ENCODE measurements around the gene MUC5AC. TPM values are rescaled to one million over a fixed set of nuclear protein-coding genes. Genes with fewer than 3 reads are reported as not detected.

Gene MUC5AC
- total RNA-seq, 1 experiment from 2014 or later, result 51.2 TPM

DNA sequence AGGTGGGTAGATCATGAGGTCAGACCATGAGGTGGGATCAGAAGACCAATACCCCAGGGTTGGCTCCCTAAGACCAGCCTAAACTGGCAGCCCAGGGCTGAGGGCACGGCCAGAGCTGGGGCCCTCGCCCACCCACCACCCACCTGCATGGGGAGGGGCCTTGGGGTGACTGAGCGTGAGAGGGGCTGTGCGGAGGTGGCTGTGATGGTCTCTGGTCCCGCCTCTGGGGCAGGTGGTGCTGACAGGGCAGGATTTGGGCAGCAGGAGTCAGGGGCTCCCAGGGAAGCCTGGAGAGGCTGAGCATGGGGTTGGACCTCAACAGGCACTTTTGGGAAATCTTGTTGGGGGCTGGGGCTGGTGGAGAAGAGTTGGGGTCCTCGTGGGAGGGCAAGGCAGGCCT, 39.8 kb upstream of the MUC5AC start:
- Mint-ChIP-seq H3K36me3 (ENCODE audit: insufficient read depth, unreplicated experiment) (no peaks in the 10 kb centered on the region), H3K27ac (ENCODE audit: unreplicated experiment) (no peak overlapping the region), H3K9me3 (ENCODE audit: low read depth, unreplicated experiment) (no peaks in the 10 kb centered on the region), H3K4me3 (ENCODE audit: low read depth, unreplicated experiment) (no peak overlapping the region), H3K4me1 (ENCODE audit: low read depth, unreplicated experiment) (peaks cover 10% of the 10 kb centered on the region), H3K27me3 (ENCODE audit: unreplicated experiment) (peaks cover 8% of the 10 kb centered on the region)
- intact Hi-C loops (cut with micrococcal nuclease; ENCODE audit: unreplicated experiment), result loop anchor here (10.0 kb wide), 1 partner anchor 87 kb away; no protein-coding TSS in a partner anchor
- TF ChIP-seq, protein P1, sequence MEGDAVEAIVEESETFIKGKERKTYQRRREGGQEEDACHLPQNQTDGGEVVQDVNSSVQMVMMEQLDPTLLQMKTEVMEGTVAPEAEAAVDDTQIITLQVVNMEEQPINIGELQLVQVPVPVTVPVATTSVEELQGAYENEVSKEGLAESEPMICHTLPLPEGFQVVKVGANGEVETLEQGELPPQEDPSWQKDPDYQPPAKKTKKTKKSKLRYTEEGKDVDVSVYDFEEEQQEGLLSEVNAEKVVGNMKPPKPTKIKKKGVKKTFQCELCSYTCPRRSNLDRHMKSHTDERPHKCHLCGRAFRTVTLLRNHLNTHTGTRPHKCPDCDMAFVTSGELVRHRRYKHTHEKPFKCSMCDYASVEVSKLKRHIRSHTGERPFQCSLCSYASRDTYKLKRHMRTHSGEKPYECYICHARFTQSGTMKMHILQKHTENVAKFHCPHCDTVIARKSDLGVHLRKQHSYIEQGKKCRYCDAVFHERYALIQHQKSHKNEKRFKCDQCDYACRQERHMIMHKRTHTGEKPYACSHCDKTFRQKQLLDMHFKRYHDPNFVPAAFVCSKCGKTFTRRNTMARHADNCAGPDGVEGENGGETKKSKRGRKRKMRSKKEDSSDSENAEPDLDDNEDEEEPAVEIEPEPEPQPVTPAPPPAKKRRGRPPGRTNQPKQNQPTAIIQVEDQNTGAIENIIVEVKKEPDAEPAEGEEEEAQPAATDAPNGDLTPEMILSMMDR (IDR thresholded peaks at IDR 0.05; ENCODE audit: unreplicated experiment), result no peak
- no peak for DNase-seq
- BruUV-seq (replicated peaks), result no TSS peak
- CTCF ChIA-PET, result interaction anchor here (1.1 kb wide), 1 partner anchor 11 kb away, joined by 3 read pairs; no protein-coding TSS in a partner anchor

DNA sequence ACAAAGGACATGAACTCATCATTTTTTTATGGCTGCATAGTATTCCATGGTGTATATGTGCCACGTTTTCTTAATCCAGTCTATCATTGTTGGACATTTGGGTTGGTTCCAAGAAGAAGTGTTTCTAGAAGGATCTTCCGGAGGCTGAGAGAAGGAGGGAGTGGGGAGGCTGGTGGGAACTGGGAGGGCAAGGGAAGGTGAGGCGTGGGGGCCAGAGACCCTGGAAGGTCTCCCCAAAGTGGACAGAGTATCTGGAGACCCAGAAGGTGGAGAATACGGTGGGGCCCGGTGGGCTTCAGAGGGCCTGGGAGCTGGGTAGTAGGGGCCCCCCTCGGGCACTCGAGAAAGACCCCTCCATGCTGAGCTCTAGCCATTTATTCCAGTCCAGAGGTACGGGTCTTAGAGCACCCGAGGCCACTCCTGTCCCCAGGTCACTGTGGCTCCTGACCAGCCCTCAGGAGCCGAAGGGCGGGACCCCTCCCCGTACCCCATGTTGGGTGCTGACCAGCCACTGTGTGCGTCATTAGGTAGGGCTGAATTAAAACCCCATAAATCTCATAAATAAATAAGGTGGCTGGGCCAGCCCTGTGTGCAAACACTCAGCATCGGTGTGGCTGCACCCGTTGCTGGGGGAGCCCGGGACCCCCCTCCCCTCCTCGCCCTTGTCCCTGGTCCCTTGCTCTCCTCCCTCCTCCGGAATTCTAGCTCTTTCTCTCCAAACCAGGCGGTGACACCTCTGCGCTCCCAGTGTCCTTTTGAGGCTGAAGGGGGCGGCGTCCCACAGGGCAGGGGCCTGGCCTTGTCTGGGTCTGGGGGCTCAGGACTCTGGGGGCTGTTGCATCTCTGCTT, 38.8 kb upstream of the MUC5AC start:
- no TSS peak for BruUV-seq (replicated peaks)
- CTCF ChIA-PET, result no interaction called here
- Mint-ChIP-seq H3K4me1 (ENCODE audit: low read depth, unreplicated experiment) (peaks cover 10% of the 10 kb centered on the region), H3K27ac (ENCODE audit: unreplicated experiment) (no peak overlapping the region), H3K27me3 (ENCODE audit: unreplicated experiment) (peaks cover 18% of the 10 kb centered on the region), H3K4me3 (ENCODE audit: low read depth, unreplicated experiment) (no peak overlapping the region), H3K9me3 (ENCODE audit: low read depth, unreplicated experiment) (no peaks in the 10 kb centered on the region), H3K36me3 (ENCODE audit: insufficient read depth, unreplicated experiment) (no peaks in the 10 kb centered on the region)
- no peak for DNase-seq
- intact Hi-C loops (cut with micrococcal nuclease; ENCODE audit: unreplicated experiment), result loop anchor here (10.0 kb wide), 1 partner anchor 86 kb away; no protein-coding TSS in a partner anchor
- TF ChIP-seq, protein P1 (IDR thresholded peaks at IDR 0.05; ENCODE audit: unreplicated experiment), result no peak

DNA sequence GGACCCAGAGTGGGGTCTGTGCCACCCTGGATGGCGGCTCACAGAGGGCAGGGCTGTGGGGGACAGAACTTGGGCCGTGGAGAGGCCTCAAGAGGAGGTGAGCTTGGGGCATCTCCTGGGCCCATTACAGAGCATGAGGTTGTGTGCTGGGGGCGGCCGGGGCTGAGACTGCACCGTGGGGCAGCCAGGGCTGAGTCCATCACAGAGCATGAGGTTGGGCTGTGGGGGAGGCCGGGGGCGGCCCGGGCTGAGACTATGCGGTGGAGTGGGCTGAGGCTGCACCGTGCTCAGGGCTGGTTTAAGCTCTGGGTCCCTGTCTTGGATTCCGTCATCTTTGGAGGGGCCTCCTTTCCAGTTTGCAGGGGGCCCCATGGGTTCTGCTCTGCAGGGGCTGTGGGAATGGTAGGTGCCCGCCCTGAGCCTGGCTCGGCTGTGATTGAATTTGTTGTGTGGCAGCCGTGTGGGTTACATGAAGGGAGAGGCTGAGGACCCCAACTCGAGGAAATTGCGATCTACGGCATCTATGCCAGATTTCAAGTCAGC, 38.1 kb upstream of the MUC5AC start:
- no peak overlapping the region for H3K27ac Mint-ChIP-seq (ENCODE audit: unreplicated experiment)
- CTCF ChIA-PET, result interaction anchor here (0.6 kb wide), 1 partner anchor 318 kb away, joined by 3 read pairs; no protein-coding TSS in a partner anchor
- BruUV-seq (replicated peaks), result no TSS peak
- DNase-seq, result no peak
- no peaks in the 10 kb centered on the region for H3K36me3 Mint-ChIP-seq (ENCODE audit: insufficient read depth, unreplicated experiment)
- peaks cover 4% of the 10 kb centered on the region for H3K9me3 Mint-ChIP-seq (ENCODE audit: low read depth, unreplicated experiment)
- intact Hi-C loops (cut with micrococcal nuclease; ENCODE audit: unreplicated experiment), result loop anchor here (10.0 kb wide), 1 partner anchor 85 kb away; no protein-coding TSS in a partner anchor
- peaks cover 6% of the 10 kb centered on the region for H3K4me1 Mint-ChIP-seq (ENCODE audit: low read depth, unreplicated experiment)
- H3K27me3 Mint-ChIP-seq (ENCODE audit: unreplicated experiment), result peaks cover 25% of the 10 kb centered on the region
- no peak overlapping the region for H3K4me3 Mint-ChIP-seq (ENCODE audit: low read depth, unreplicated experiment)
- TF ChIP-seq, protein P1 (IDR thresholded peaks at IDR 0.05; ENCODE audit: unreplicated experiment), result no peak

DNA sequence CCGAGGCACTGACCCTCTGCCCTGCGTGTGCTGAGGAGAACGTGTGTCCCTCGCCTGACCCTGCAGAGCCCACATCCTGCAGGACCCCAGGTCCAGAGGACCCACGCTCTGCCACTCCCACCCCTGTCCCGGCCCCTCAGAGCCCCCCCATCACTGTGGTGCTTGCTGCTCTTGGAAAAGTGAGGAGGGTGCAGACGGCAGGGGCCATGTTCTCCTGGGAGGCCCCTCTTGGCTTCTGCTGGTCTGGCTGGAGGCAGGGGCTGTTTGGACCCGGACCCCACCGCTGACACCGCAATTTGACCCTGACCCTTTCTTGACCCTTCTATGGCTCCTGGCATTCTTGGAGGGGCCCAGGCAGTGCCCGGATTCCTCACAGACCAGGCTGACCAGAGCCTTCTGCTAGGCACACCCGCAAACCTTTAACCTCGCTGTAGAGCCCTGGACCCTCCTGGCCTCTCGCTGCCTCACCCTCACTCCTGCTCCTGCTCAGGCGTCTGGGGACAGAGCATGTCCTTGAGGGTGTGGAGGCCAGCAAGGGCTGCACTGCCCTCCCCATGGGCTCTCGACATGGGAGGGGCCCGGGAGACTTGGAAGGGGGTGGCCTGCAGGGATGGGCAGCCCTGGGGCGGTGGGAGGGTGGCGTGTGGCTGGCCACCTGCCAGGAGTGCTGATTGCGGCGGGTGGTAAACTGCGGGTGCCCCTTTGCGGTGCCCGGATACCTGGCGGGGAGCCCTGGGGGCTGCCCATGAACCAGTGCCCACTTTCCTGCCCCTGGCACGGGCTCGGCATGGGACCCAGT, 37.0 kb upstream of the MUC5AC start:
- TF ChIP-seq, protein P1 (IDR thresholded peaks at IDR 0.05; ENCODE audit: unreplicated experiment), result no peak
- Mint-ChIP-seq H3K9me3 (ENCODE audit: low read depth, unreplicated experiment) (peaks cover 4% of the 10 kb centered on the region), H3K27ac (ENCODE audit: unreplicated experiment) (no peak overlapping the region), H3K4me1 (ENCODE audit: low read depth, unreplicated experiment) (no peaks in the 10 kb centered on the region), H3K36me3 (ENCODE audit: insufficient read depth, unreplicated experiment) (no peaks in the 10 kb centered on the region), H3K27me3 (ENCODE audit: unreplicated experiment) (peaks cover 36% of the 10 kb centered on the region), H3K4me3 (ENCODE audit: low read depth, unreplicated experiment) (no peak overlapping the region)
- DNase-seq, result no peak
- no TSS peak for BruUV-seq (replicated peaks)
- intact Hi-C loops (cut with micrococcal nuclease; ENCODE audit: unreplicated experiment), result no loop called here
- CTCF ChIA-PET, result no interaction called here
